Measurements from ENCODE around the gene TTLL10.
"Not testable (repeated sequence)": the region's sequence is repeated elsewhere in the genome, so short reads cannot be mapped to it uniquely, and the experiment has no call there.

The TTLL10 gene

GRCh38 chr1:1141244-1141910 is 32.3 kb upstream of the TTLL10 start:
- no peak for DNase-seq

GRCh38 chr1:1141911-1142250 is 31.8 kb upstream of the TTLL10 start:
- no peak for DNase-seq

- not testable (repeated sequence) for DNase-seq
Measured at GRCh38 chr1:1142352-1142751, 31.3 kb upstream of the TTLL10 start.

- DNase-seq = no peak
Measured at GRCh38 chr1:1142844-1143243, 30.8 kb upstream of the TTLL10 start.

- no peak for DNase-seq
Measured at GRCh38 chr1:1143636-1144035, 30.0 kb upstream of the TTLL10 start.

- no peak for DNase-seq
Measured at GRCh38 chr1:1144122-1144842, 29.4 kb upstream of the TTLL10 start.

GRCh38 chr1:1144843-1145546 is 28.7 kb upstream of the TTLL10 start:
- DNase-seq = no peak

GRCh38 chr1:1145547-1145914 is 28.1 kb upstream of the TTLL10 start:
- DNase-seq = no peak

GRCh38 chr1:1146026-1146425 is 27.7 kb upstream of the TTLL10 start:
- DNase-seq = no peak

- no peak for DNase-seq
Measured at GRCh38 chr1:1146596-1146995, 27.1 kb upstream of the TTLL10 start.

GRCh38 chr1:1148061-1148460 is 25.6 kb upstream of the TTLL10 start:
- DNase-seq = no peak

GRCh38 chr1:1148569-1148968 is 25.1 kb upstream of the TTLL10 start:
- no peak for DNase-seq

- DNase-seq = no peak
Measured at GRCh38 chr1:1149416-1149815, 24.3 kb upstream of the TTLL10 start.

- no peak for DNase-seq
Measured at GRCh38 chr1:1150100-1150499, 23.6 kb upstream of the TTLL10 start.

GRCh38 chr1:1151306-1151705 is 22.4 kb upstream of the TTLL10 start:
- DNase-seq = no peak

- not testable (repeated sequence) for DNase-seq
Measured at GRCh38 chr1:1152431-1152830, 21.2 kb upstream of the TTLL10 start.

GRCh38 chr1:1153215-1153614 is 20.5 kb upstream of the TTLL10 start:
- DNase-seq = not testable (repeated sequence)

GRCh38 chr1:1153874-1154273 is 19.8 kb upstream of the TTLL10 start:
- DNase-seq = no peak

- DNase-seq = no peak
Measured at GRCh38 chr1:1155258-1155657, 18.4 kb upstream of the TTLL10 start.

- no peak for DNase-seq
Measured at GRCh38 chr1:1156140-1157032, 17.3 kb upstream of the TTLL10 start.

- no peak for DNase-seq
Measured at GRCh38 chr1:1157033-1157365, 16.7 kb upstream of the TTLL10 start.

- peak; percentile 94 for DNase-seq
Measured at GRCh38 chr1:1157426-1157913, 16.2 kb upstream of the TTLL10 start.

Measured in HCEC 1CT (cell line).